GM18873 (cell line): ENCODE results near the gene LRP1-AS.

ENCODE experiments used
- ATAC-seq: cut with Tn5 transposase; IDR thresholded peaks from one replicate; pipeline ENCODE4 v1.9.1; 2021; ENCODE audit warnings: mild to moderate bottlenecking, moderate library complexity, moderate number of reproducible peaks; ENCODE audit not compliant: unreplicated experiment, low FRiP score

The LRP1-AS gene

DNA sequence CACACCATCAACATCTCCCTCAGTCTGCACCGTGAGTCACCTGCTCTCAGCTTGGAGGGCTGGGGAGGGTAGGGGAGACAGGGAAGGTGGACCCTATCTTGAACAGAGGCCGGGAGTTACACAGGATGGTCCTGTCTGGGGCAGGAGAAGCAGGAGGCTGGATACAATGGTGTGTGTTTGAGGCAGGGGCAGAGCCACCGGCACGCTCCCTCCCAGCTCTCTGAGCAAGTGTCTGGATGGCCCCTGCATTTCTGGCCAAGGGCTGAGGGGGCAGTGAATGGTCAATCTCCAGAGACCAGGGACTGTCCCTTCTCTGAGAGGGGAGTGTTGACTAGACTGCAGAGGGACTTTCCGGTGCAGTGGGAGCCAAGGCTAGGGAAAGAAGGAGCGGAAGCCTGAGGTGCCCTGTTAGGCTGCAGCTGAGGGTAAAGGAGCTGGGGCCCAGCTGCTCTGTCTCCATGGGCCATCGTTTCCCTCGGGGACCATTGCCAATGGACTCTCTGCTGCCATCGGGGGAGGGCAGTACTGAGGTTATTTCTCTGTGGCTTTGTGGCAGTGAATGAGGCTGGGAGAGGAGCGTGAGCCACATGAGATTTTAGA, 1.9 kb downstream of the LRP1-AS start:
- no peak for ATAC-seq

DNA sequence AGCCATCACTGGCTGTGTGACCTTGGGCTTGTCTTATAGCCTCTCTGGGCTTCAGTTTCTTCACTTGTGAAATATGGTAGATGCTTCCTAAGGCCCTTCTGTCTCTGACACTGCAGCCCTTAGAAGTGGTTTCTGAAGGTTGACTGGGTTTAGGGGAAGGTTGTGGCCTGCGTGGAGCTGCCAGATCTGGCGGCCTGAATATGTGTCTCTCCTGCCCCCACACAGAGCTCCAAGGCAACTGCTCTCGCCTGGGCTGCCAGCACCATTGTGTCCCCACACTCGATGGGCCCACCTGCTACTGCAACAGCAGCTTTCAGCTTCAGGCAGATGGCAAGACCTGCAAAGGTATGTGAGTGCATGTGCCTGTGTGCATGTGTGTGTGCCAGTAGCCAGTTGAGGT, 4.0 kb downstream of the LRP1-AS start:
- no peak for ATAC-seq

DNA sequence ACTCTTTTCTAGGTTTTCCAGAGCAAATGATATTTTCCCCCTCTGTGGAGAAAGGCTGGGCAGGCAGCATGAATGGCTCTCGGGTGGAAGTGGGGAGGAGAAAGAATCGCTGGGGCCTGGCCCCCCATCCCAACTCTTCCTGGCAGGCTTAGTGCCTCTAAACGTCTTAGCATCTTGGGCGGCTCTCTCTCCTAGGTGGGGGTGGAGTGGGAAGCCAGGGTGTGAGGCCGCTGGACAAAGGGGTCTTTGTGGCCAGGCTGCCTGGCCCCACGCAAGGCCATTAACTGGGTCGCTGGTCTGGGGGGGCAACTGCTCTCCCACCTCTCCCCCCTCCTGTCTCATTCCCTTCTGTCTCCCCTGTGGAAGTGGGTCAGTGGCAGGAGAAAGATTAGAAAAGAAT, 4.7 kb downstream of the LRP1-AS start:
- ATAC-seq: no peak

DNA sequence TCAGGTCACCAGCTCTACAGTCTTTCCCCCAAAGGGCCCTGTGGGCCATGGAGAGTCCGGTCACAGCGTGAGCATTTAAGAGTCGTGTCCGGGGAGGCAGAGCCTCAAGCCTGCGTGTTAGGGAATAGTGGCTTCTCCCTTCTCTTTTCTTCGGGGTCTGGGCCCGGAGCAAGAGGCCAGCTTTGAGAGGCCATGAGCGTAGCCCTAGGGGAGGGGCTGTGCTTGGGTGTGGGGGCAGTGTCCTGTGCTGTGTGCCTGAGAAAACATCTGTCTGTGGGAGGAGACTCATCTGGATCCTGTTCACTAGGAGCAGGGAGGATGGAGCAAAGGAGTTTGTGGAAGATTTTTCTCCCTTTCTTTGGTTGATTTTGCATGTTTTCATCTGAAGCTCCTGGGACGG, 5.3 kb downstream of the LRP1-AS start:
- no peak for ATAC-seq

DNA sequence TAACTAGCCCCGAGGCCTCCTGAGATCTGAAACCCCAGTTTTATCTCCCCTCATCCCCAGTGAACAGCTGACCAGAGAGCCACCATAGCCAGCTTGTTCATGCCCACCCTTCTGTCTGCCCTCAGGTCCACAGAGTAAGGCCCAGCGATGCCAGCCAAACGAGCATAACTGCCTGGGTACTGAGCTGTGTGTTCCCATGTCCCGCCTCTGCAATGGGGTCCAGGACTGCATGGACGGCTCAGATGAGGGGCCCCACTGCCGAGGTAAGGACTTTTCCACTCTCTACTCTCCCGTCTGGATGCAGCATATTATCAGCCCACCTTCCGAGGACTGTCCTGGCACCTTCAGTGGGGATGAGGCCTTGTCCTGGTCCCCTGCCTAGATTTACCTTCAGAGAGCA, 6.2 kb downstream of the LRP1-AS start:
- no peak for ATAC-seq

DNA sequence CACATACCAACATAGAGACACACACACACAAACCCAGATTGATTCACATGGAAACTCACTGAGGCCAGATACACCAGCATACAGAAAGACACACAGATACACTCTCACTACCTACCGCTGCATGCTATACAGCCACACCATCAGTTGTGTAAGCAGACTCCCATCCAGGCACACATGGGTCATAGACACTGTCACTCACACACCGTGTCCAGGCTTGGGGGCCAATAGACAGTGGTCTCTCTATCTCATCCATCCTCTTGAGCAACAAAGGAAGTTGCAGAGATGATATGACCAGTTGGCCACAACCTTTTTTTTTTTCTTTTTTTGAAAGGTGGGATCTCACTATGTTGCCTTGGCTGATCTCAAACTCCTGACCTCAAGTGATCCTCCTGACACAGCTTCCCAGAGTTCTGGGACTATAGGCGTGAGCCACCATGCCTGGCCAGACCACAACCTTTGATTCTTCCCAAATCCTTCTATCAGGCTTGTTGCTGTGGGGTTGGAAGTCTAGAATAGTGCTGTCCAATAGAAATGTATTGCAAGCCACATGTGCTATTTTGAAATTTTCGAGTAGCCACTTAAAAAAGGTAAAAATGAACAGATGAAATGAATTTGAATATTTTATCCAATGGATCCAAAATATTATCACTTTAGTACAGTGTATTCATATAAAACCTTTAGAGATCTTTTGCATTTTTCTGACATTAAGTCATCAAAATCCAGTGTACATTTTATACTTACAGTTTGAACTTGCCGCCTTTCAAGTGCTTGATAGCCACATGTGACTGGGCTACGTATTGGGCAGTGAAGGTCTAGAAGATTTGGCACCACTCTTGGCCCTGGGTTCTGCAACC, 7.4 kb downstream of the LRP1-AS start:
- no peak for ATAC-seq

DNA sequence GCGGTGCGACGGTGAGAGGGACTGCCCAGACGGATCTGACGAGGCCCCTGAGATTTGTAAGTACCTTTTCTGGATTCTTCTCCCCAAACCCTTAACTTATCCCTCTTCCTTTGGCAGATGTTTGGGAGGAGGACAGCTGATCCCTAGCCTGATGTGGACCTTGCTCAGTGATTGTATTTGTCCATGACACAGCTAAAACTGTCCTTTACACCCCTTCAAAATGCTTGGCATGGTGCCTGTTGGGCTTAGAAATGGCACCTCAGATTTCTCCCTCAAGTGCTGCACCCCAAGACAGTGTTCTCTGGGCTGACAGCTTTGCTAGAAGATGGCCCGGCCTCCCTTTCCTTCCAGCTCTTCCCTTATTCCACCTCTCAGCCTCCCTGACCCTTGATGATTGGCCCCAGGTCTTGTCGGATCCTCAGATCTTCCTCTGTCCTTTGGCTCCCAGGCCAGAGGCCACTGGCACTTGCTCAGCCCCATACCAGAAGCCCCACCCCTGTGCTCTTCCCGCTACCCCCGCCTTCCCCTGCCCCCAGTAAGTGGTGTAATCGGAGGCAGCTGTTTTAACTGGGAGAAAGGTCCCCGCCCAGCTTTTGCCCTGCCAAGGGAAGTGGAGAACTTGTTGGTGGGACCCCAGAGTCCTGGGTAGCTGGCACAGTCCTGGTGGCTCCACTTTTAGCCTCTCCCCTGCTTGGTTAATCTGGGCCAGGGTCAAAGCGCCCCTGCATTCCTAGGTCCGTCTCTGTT, 8.7 kb downstream of the LRP1-AS start:
- ATAC-seq: no peak

DNA sequence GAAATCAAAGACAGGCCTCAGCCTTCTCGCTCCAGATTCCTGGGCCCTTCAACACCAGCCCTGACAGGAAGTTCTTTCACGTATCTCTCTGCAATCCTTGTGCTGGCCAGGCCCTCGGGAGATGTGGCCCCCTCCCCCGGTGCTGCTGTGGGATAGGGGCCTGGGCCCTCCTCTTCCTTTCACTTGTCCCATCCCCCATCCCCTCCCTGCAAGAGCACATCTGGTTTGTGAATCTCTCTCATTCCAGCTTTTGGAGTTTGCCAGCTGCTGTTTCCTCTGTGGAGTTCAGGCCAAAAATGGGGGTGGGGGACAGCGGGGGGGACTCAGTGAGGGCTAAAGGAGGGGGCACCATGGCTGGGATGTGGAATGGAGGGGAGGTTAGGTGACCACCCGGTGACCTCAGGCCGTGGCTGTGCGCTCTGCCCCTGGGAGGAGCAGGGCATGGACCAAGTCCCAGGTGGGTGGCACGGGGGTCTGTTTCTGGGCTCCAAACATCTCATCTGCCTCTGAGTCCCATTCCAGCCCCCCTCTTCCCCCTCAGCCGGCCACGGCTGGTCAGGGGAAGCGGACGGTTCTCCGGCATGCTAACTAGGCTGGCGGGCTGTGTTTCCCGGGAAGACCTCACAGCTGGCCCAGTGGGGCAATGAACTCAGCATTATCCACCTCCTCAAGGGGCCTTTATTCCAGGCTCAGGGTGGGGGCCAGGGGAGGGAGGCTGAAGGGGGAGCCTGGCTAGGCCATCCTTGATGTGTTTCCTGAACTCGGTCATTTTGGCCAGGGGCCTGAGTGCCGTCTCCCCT, 11.7 kb downstream of the LRP1-AS start:
- ATAC-seq: no peak

DNA sequence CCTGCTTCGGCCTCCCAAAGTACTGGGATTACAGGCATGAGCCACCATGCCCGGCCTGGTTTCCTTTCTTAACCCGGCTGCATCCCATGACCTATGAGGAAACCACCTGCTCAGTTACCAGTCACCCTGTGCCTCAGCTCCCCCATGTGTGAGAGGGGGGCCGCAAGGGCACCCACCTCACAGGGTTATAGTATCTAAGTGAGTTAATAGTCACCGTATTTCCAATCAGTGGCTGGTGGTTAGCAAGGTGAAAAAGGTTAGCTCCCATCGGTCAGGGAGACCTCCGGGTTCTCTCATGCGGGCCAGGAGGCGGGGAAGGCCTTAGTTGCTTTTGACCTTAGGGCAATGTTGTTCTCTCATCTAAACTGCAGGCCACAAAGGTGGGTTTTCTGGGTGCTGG, 12.5 kb downstream of the LRP1-AS start:
- ATAC-seq: no peak

DNA sequence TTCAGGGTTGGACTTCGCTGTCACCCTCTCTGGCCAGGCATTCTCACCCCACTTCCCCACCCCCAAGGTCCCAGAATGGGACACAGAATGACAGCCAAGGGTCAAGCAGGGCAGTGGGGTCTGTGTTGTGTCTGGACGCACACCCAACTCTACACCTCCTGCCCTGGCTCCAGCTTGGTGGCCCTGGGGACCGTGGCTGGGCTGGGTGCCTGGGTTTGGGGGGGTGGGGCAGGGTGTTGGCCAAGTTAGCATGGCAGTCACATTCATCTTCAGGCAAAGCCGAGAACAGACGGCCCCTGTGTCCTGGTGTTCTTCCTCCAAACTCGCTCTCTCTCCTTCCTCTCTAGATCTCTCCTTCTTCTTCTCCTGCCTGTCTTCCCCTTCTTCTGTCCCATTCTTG, 13.5 kb downstream of the LRP1-AS start:
- no peak for ATAC-seq

DNA sequence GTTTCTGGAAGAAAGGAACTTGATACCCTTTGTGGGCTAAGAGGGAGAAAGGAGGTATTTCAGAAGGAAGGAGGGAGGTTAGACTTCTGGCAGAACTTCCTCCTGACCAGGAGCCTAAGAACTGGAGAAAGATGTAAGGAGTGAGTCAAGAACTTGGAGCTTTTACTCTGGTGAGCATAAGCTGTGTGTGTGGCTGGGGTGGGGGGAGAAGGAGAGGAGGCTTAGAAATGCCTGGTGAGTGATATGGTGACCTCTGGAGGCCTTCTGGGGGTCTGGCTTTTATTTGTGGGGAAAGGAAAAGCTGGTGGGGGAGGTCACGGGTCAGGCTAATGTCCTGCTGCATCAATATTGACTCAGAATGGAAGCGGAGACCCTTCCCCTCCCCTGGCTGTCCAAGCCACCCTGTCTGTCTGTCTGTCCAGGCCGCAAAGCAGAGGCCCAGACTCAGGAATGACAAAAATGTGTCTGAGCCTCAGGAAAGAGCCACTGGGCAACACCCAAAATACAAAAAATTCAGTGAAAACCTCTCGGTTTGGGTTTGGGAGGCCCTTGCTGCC, 14.3 kb downstream of the LRP1-AS start:
- no peak for ATAC-seq

DNA sequence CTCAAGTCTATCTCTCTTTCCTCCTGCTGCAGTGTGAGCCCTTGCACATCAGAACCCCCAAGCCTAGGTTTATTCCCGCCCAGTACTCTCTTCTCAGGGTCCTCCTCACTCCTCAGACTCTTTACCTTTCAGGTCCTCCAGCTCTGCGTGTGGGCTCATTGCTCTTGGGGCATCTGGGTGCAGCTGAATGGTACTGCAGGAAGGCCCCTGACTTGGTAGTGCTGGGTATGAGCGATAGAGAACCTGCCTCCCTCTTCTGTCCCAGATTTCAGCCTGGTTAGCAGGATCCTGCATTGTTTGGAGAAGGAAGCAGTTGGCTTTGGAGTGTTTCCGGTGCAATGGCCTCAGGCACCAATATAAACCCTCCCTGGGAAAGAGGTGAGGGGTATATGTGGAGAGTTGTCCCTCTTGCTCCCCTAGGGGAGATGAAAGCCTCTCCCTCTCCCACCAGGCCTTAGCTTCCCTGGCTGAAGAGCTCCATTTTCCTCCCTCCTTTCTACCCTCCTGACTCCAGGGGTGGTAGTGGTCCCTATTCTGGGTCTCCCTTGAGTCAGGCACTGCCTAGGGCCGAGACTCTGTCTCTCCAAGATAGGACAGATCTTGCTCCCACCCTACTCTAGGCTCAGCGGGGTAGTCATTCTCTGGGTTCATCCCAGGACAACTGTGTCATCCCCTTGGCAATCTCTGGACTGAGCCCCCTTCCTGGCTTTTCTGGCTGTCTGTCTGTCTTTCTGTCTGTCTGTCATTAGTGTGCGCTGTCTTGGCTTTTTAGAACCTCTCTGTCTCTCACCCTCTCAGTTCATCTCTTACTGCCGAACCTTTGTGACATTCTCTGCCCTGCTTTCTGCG, 15.3 kb downstream of the LRP1-AS start:
- no peak for ATAC-seq

DNA sequence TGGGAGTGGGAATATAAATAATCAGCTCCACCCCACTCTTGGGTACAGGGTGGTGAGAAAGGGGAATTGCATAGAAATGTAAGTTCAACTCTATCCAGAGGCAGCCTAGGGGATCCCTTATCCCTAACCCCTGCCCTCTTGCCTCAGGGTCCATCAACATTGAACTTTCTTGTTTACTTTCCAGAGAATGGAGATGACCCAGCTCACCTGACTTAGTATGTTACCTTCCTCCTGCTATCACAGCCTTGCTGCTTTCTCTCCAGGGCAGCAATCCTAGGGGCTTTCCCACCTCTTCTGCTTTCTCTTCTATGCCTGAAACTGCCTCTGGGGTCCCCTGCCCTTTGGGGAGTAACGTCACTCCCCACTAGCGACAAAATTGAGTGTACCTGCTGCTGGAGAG, 16.5 kb downstream of the LRP1-AS start:
- no peak for ATAC-seq

DNA sequence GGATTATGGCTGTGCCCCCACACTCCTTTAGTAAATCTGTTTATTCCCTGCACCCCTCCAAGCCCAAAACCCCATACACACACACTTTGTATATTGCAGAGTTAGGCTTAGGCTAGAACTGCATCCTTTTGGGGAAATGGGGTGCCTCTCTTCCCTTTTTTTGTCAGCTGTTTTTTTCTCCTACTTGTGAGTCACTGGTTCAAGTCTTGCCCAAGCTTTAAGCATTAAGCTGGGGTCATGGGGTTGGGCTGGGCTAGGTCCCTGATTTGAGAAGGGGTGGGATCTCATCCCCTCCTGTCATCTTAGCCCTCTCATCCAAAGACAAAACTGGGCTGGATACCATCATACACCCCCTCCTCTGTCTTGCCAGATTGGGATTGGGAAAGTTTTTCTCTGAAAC, 17.5 kb downstream of the LRP1-AS start:
- no peak for ATAC-seq

DNA sequence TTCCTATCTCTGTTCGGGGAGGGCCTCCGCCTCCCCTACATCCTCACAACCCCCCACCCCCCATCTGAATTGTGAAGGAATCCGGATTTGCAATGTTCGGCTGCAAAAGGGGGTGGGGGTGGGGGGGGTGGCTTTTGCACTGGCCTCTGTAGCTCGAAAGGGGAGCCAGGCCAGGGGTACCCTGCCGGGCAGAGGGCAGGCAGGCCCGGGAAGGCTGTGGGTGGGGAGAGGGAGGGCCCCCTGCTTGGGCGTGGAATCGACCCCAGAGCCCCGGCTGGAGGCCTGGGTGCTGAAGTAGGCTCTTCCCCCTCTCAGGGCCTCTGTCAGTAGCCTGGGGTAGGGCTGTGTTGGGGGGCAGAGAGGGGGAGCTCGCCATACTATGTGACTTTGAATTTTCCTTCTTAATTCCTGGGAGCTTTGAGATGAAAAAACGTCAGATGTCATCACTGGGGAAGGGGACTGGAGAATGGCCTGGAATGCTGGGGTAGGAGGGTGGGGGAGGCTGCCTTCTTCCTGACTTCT, 18.0 kb downstream of the LRP1-AS start:
- no peak for ATAC-seq

DNA sequence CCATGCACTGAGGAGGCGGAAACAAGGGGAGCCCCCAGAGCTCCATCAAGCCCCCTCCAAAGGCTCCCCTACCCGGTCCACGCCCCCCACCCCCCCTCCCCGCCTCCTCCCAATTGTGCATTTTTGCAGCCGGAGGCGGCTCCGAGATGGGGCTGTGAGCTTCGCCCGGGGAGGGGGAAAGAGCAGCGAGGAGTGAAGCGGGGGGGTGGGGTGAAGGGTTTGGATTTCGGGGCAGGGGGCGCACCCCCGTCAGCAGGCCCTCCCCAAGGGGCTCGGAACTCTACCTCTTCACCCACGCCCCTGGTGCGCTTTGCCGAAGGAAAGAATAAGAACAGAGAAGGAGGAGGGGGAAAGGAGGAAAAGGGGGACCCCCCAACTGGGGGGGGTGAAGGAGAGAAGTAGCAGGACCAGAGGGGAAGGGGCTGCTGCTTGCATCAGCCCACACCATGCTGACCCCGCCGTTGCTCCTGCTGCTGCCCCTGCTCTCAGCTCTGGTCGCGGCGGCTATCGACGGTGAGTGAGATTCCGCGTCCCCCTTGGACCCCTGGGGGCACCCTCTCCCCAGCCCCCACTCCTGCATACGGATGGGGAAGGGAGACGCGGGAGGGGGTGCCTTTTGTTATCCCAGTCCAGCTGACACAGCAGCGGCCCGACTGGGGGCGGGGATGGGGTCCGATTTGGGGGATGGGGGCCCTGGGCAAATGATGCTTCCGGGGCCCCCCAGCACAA, 18.7 kb downstream of the LRP1-AS start:
- no peak for ATAC-seq

DNA sequence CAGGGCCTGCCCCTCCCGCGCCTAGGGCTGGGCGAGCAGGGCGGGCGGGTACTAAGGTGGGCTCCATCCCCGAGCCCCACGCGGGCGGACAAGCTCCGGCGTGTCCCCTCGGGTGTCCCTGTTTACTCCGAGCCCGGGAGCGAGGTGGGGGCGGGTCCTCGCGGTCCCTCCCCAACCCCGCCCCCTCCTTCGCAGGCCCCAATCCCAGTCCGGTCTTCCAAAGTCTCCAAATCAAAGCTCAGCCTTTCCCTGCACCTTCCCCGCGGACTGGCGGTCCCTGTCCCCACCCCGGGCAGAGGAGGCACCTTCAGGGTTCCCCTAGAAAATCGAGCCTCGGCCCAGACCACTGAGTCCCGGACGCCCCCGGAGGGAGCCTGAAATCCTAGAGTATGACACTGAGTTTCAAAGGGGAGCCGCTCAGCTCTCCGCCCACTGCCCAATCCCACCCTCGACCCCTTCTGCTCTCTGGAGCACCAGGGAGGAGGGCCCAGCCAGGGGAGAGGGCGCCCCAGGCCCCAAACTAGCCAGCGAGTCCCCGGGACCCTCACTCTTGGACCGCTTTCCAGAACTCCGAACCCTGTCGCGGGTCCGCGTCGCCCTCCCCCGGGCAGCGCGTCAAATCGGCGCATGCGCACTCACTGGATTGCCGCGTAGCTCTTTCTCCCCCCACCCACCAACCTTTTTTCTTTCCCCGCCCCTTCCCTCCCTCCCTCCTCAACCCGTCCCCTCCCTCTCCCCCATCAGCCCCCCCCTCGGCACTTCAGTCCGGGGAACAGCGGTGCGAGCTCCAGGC, 19.5 kb downstream of the LRP1-AS start, which contains the start of gene LRP1:
TSS of gene LRP1 (plus strand) at position 758 of the 793 bp plus-strand sequence. CDS start 482 bp downstream, outside the sequence.
- ATAC-seq: no peak
